ENCODE data around the gene INPP4A.

DNA sequence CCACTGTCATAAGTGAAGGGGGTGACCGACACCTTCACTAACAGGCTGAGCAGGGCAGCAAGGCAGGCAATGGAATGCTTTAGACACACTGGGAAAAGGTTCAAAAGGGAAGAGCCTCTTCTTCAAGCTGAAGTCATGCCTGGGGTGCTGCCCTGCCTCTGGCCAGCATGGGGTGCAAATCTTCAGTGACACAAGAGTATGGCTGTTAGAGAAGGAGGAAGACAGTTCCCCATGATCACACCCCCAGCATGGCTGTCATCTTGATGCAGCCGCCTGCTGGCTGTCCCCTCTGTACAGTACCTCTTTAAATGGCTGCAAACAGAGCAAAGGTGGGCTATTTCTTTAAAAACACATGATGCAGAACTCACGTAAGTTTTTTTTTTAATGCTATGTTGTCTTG, 71.9 kb downstream of the INPP4A start:
- TF ChIP-seq EZH2 (IDR thresholded peaks at IDR 0.05; ENCODE audit: low read length, unreplicated experiment) = no peak
- TF ChIP-seq, protein P1, sequence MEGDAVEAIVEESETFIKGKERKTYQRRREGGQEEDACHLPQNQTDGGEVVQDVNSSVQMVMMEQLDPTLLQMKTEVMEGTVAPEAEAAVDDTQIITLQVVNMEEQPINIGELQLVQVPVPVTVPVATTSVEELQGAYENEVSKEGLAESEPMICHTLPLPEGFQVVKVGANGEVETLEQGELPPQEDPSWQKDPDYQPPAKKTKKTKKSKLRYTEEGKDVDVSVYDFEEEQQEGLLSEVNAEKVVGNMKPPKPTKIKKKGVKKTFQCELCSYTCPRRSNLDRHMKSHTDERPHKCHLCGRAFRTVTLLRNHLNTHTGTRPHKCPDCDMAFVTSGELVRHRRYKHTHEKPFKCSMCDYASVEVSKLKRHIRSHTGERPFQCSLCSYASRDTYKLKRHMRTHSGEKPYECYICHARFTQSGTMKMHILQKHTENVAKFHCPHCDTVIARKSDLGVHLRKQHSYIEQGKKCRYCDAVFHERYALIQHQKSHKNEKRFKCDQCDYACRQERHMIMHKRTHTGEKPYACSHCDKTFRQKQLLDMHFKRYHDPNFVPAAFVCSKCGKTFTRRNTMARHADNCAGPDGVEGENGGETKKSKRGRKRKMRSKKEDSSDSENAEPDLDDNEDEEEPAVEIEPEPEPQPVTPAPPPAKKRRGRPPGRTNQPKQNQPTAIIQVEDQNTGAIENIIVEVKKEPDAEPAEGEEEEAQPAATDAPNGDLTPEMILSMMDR (conservative IDR thresholded peaks at IDR 0.05; ENCODE audit: low read depth, low read length) = no peak
- TF ChIP-seq EZH2phosphoT487 (IDR thresholded peaks at IDR 0.05; ENCODE audit: borderline replicate concordance, low read length) = no peak

Data from PC-3 (cell line).